KG1 (cell line): ENCODE measurements around the gene IL31RA.

ENCODE experiments used
- DNase-seq: peaks from one replicate; lab custom pipeline; 2025; lab: John Stamatoyannopoulos, UW

IL31RA gene

DNA sequence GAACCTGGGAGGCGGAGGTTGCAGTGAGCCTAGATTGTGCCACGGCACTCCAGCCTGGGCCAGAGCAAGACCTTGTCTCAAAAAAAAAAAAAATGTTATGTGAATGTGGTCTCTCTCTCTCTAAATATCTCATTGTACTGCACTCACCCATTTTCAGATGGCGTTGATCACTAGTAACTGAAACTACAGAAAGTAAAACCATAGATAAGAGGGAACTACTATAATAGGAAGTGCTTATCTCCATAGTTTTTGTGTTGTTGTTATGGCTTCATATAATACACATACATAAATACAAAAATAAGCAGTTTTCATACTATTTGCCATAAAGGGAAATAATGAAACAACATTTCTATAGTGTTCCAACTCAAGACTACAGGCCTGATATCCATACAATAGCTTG, 9.1 kb downstream of the IL31RA start:
- DNase-seq, result no peak

DNA sequence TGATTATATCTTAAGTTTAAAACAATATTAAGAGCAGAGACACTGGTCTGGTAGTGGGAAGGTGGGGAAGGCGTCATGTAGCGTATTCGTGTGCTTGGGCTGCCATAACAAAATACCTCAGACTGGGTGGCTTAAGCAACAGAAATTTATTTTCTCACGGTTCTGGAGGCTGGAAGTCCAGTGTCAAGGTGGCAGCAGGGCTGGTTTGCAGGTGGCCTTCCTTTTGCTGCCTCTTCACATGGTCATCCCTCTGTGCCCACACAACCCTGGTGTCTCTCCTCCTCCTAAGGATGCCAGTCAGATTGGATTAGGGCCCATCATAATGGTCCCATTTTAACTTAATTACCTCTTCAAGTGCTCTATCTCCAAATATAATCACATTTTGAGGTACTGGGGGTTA, 9.6 kb downstream of the IL31RA start:
- DNase-seq, result no peak

DNA sequence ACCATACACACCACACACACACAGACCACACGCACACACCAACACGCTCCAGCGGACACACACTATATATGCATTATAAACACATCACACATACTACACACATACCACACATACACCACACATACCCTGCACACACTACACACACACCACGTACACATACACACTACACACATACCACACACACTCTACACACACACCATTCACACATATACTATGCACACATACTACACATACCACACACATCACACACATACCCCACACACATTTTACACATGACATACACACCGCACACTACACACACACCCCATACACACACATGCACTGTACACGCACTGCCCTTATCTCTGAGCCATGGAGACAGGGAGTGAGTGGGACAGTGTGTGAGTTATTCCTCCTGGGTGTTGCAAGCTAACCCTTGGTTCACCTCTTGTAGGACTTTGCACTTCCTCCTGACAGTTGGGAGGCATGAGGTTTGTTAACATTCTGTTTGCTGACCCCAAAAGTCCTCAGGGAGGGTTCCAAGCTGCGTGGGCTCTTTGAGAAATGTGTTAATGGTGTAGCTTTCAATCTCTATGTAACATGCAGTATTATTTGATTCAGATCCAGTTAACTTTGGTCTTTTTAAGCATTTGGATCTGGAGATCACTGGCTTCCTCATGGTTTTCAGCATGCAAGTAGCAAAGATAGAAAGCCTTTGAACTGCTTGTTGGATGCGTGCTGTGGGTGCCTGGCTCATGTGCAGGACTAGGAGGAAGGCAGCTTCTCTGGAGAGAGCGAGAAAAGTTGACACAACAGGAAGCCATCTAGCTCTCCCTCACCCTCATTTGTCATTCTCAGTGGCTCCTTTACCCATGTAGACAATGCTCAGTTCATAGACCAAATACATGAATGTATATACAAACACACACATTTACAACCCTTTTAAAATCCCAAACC, 13.7 kb downstream of the IL31RA start:
- no peak for DNase-seq

DNA sequence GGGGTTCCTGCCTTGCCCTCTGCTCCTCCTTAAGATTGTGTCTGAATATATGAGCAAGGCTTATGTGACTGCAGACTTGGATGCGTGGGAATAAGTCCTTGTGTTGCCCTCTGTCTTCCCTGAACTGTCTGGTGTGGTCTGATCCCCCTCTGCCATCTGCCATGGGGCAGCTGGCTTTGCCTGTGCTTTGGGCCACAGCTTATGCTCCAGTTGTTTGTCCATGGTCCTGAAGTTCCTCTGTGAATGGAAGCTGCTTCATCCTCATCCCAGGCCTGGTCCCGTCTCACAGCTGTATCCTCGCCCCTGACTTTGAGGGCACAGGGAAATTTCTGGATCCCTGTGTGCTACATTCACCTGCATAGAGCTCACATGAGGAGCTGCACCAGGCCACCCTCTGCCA, 14.7 kb downstream of the IL31RA start:
- no peak for DNase-seq

DNA sequence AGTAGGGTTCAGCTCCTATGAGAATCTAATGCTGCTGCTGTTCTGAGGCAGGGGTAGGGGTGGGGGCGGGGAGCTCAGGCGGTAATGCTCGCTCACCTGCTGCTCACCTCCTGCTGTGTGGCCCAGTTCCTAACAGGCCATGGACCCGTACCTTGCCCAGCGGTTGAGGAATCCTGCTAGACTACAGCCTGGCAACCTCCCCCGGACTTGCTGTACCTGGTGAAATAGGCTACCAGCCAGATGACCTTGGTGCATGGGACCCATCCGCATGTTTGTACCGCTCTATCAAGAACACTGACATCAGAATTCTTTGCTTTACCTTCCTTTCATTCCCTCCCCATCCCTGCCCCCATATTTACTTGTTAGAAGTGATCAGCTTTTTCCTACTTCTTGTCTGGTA, 15.3 kb downstream of the IL31RA start:
- DNase-seq, result no peak

DNA sequence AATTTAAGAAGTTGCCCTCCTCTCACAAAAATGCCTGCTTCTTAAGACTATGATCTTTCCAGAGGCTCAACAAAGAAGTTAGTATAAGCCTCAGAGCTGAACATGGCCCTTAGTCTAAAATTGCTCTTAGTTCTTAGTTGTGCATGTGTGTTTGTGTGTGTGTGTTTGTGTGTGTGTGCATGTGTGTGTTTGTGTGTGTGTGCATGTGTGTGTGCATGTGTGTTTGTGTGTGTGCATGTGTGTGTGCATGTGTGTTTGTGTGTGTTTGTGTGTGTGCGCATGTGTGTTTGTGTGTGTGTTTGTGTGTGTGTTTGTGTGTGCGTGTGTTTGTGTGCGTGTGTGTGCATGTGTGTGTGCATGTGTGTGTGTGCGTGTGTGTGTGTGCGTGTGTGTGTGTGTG, 15.8 kb downstream of the IL31RA start:
- DNase-seq, result no peak

DNA sequence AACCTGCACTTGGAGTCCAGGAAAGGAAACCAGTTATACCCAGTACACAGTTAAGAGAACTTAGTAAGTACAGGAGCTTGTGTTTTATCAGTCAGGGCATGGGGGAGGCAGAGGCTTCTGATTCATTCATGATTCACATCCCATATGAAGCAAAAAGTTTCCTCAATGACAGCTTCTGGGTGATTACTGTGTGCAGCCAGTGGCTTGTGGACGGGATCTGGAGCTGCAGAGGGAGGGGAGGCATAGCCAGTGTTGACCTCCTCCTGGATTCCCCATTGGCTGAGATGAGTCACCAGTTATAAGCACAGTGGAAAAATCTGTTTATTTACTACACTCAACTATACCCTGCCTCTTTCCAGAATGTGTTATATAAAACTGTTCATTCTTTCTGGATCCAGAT, 17.7 kb downstream of the IL31RA start:
- DNase-seq, result no peak

DNA sequence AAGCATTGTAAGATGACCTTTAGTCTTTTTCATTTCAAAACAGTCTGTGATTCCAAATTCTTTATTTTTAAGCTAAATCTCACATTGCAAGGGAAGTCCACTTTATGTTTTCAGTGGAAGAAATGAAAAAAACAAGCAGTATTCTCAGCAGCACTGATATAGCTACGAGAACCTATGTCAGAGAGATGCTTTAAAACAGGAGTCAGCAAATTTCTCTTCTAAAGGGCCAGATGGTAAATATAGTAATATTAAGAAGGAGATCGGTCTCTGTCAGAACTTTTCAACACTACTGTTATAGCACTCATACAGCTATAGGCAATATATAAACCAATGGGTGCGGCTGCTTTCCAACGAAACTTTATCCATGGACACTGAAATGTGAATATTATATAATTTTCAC, 18.7 kb downstream of the IL31RA start:
- no peak for DNase-seq

DNA sequence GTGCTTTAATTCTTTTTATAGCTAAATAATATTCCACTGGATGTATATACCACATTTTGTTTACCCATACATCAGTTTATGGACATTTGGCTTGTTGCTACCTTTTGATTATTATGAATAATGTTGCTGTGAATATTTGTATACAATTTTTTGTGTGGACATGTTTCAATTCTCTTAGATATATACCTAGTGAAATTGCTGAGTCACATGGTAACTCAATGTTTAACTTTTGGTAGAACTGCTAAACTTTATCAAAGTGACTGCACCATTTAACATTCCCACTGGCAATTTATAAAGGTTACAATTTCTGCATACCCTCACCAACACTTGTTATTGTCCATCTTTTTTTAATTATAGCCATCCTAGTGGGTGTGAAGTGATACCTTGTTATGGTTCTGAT, 22.1 kb downstream of the IL31RA start:
- DNase-seq, result no peak

DNA sequence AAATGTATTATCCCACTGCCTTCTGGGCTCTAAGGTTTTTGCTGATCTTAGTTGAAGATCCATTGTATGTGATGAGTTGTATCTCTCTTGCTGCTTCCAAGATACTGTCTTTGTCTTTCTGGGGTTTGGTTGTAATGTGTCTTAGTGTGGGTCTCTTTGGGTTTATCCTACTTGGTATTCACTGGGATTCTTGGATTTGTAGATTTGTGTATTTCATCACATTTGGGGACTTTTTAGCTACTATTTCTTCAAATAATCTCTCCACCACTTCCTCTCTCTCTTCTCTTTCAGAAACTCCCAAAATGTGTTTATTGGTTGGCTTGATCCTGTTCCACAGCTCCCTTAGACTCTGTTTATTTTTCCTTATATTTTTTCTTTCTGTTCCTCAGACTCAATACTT, 26.5 kb downstream of the IL31RA start:
- DNase-seq, result no peak

DNA sequence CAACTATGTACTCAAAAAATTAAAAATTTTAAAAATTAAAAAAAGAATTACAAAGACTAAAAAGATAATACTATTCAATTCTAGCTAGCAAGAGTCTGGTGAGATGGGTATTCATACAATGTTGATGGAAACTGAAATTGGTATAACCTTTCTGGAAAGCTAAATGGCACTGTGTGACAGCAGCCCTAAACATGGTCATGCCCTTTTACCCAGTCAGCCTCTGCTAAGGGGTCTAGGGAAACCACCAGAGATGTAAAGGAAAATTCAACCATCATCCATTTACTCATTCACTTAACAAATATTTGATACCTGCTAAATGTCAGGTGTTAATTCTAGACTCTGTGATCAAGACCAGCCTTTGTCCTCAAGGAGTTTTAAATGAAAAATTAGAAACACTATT, 29.3 kb downstream of the IL31RA start:
- no peak for DNase-seq

DNA sequence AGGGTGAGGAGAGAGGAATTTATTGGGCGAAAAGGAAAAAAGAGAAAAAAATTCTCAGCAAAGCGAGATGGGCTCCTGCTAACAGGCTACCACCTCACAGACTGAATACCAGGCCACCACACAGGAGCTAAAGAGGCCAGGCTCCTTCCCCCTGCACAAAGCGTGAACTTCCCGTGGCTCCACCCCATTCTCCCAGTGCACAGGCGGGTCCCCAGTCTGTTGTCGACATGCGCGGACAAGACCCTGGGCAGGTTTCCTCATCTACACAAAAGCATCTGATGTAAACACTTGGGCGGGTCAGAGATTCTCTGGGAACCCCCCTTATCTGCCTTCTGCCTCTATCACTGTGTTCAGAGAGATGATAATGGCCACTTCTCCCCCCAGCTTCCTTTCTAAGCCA, 34.2 kb downstream of the IL31RA start:
- no peak for DNase-seq

DNA sequence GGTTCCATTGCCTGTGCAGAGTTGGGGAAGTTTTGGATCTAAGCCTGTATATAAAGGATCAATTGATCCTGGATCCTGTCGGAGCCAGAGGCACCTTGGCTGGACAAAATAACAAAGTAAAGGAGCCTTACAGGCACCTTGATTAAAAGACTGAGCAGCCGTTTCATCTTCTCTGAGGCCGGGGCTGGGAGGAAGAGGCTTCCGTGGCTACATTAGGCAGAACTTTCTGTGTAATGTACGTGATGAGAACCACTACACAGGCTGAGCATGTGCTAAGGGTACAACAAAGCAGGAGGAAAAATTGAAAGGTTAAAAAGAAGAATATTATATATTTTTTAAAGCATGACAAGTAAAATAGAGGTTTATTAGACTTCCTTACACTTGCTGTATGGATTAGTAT, 37.0 kb downstream of the IL31RA start:
- DNase-seq, result no peak

DNA sequence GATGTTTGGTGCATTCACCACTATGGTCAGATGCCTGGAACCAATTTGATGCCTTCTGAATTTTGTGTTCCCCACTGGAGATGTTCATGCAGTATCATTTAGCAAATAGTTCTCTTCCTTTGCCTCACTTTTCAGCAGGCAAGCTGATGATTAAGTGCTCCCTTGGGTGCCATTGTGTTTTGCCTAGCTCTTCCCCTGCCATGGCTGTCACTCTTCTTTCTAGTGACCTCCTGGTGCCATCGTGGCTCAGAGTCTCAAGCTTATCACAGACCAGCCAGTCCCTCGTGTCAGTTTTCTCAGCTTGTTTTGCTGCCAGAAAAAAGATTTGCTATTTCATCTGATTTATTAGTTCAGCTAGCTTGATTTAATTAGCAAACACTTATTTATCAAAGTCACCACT, 41.3 kb downstream of the IL31RA start:
- no peak for DNase-seq

DNA sequence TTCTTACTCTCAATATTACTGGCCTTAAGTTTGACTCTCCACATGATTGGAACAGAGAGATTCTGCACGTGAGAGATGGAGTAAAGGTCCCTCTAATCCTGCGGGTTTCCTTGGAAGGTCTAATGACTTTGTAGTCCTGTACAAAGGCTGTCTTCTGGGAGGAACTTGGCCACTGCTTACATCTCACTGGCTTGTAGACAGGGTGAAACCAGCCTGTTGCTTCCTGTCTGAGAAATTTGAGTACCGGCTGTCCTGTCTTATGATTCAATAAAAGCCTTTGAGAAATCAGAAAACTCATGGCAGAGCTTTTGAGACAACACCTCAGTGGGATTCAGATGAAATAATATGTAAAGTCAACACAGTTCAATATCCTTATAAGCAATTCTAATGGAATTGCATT, 43.0 kb downstream of the IL31RA start:
- DNase-seq, result no peak

DNA sequence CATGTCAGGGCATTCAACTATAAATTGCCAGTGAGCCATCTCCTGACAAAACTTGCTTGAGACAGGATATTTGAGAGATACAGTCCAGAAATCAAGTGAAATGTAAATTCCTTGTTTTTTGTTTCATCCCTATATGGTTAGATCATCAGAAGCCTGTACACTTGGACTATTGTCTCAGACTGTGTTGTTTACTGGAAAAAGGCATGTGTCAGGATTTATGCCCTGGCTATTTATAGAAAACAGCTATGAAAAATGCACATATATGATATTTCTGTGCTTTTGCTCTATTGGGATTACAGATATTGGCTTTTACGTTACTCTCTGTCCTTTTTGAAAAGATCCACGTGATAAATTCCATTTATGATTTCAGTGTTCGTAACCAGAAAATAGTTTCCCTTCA, 44.2 kb downstream of the IL31RA start:
- no peak for DNase-seq

DNA sequence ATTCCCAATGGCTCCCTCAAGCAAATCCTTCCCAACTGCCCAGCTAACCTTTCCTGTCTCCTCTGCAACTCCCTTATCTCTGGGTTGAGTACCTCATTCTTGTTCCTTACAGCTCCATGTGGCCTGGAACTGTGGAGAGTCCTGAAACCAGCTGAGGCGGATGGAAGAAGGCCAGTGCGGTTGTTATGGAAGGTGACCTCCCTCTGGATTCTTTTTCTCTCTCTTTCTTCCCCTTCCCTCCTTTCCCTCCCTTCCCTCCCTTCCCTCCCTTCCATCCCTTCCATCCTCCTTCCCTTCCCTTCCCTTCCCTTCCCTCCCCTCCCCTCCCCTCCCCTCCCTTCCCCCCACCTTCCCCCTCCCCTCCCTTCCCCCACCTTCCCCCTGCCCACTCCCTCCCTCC, 45.1 kb downstream of the IL31RA start:
- no peak for DNase-seq

DNA sequence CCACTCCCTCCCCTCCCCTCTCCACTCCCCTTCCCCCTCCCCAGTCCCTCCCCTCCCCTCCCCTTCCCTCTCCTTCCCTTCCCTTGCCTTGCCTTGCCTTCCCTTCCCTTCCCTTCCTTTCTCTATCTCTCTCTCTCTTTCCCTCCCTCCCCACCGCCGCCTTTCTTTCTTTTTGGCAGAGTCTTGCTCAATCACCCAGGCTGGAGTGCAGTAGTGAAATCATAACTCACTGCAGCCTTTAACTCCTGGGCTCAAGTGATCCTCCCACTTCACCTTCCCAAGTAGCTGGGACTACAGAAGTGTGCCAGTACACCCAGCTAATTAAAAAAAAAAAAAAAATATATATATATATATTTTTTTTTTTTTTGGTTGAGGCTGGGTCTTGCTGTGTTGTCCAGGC, 45.5 kb downstream of the IL31RA start:
- DNase-seq, result no peak

DNA sequence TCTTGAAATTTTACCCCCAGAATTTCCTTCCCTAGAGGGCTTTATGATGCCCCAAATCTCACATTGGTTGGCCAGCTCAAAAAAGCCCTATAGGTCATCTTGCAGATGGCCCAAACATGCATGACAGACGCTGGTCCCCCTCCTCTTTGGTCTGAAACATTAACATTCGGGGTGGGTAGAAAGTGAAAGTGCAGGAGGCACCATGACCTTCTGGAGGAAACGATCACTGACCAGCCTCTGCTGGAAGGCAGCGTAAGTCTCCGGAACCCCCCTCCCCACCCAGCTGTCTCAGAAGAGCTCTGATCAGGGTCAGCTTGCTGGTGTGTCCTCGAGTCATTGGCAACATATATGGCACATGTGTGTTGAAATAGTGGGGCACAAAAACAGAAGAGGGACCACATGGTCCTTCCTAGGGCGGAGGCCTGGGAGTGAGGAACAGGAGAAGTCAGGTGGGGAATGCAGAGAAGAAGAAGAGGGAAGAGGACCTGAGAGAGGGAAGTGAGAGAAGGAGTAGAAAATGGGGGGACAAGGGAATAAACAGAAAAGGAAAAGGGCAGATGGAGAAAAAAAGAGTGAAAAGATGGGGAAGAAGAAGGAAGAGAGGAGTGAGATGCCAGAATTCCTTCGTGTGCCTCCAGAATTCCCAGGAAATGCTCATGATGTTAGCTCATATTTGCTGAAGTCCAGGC, 46.2 kb downstream of the IL31RA start:
- DNase-seq, result no peak

DNA sequence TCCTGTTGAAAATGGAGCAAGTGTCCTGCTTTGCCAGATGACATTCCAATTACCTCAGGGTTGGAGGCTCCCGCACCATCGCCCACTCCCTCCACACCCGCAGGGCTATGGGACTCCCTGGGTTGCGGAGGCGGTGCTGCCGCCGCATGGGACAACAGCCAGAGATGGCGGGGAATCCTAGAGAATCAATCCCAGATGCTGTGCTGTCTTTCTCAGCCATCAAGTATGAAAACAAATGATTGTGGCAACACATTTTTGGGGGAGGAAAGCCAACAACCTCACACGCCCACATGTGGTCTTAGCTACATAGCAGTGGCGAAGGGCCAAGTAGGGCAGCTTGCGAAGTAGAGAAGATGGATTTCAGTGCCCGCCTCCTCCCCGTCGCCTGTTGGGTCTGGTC, 46.7 kb downstream of the IL31RA start:
- no peak for DNase-seq

DNA sequence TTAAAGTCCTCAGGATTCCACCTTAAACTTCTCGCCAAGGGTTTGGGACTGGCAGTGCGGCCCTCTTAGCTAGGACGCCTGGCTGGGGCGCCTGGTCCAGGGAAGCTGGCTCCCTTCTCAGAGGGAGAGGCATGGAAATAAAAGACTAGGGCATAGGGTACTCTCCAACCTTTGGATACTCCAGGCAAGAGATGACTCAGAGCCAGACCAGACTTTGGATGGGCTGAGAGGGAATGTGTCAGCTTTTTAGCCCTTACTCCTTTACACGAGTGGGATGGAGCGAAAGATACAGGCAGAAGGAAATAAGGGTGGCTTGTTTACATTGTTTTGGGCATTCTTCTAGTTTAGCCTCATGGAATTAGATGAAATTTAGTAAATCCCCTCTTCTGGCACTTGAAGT, 48.2 kb downstream of the IL31RA start:
- no peak for DNase-seq

DNA sequence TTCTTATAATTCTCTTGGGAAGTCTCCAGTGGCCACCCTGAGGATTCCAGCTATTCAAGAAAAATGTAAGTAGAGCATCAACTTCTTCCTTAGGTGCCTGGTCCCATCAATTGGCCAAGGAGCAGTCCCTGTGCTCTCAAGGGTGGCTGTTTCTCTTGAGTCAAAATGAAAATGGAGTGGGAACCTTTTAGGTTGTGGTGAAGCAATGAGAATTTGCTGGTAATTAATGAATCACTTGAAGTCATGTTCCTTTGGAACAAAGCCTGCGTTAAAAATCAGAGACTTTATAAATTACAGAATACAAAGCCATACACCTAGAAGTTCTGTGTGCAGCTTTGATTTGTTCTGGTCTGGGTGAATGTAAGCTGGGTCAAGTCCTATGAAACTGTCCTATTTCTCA, 48.9 kb downstream of the IL31RA start:
- no peak for DNase-seq

DNA sequence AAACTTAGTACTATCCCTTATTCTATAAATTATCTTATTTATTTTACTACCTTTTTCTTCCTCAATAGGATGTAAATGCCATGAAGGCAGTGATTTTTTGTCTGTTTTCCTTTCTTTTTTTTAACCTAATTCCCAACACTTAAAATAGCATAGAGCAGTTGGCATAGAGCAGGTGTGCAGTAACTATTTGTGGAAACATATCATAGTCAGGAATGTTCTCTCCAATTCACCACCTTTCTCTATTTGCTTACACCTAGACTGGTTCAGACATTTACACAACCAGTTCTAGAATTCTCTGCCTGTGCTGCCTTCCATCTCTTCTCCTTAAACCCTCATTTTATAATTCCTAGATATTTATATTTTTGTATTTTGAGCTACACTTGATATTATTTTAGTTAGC, 49.6 kb downstream of the IL31RA start:
- no peak for DNase-seq

DNA sequence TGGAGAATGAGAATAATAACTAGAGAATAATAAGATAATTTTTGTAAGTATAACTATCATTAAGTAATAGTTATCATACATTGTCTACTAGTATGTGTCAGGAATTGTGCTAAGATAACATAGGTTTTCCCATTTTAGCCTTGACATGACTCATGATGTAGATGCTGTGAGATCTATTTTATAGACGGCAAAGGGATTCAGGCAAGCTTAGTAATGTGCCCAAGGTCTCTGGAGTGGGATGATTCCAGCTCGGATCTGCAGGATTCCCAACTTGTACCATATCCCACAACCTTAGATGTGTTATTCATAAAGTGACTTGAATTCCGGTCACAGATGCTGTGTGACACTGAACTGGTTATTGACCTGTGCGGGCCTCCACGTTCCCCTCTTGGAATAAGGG, 51.5 kb downstream of the IL31RA start:
- DNase-seq, result no peak
